ENCODE data around the gene EIF6.
A peak's percentile ranks its signal among the peaks of the same experiment; 100 is the strongest.

EIF6 gene

DNA sequence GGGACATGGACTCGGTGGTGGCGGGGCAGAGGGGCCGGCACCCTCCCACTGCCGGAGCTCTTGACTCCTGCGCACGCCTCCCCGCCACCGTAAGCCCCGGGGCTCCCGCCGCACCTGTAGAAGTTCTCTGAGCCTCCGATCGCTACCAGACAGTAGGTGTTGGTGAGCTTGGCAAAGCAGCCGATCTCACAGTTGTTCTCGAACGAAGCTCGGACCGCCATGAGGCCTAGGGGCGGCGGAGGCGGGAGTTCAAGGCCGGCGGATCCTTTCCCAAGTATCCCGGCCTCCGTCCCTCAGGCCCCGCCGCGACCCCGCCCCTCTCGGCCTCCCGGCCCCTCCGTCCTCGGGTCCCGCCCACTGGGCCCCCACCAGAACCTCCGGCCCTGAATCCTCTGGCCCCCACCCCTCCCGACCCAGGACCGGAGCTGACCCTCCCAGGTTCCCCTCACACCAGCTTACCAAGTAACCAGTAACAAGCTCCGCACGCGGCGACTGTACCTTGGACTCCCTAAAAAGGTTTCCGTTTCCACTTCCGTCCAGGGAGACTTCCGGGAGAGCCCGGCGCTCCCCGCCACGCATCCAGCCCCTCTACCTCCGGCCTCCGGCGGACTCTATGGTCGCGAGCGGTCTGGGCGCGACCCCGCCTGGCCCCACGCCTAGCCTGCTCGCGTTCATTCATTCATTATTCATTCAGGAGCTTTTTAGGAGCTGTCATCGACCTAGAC, at the start of gene EIF6:
Gene EIF6, minus strand, starts transcription at position 506 of the 725 bp plus-strand sequence. Its CDS starts 285 bp downstream, at position 221.
- TF ChIP-seq, protein P1, sequence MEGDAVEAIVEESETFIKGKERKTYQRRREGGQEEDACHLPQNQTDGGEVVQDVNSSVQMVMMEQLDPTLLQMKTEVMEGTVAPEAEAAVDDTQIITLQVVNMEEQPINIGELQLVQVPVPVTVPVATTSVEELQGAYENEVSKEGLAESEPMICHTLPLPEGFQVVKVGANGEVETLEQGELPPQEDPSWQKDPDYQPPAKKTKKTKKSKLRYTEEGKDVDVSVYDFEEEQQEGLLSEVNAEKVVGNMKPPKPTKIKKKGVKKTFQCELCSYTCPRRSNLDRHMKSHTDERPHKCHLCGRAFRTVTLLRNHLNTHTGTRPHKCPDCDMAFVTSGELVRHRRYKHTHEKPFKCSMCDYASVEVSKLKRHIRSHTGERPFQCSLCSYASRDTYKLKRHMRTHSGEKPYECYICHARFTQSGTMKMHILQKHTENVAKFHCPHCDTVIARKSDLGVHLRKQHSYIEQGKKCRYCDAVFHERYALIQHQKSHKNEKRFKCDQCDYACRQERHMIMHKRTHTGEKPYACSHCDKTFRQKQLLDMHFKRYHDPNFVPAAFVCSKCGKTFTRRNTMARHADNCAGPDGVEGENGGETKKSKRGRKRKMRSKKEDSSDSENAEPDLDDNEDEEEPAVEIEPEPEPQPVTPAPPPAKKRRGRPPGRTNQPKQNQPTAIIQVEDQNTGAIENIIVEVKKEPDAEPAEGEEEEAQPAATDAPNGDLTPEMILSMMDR (IDR thresholded peaks at IDR 0.05; ENCODE audit: low read depth, low read length): no peak
- peak; percentile 50 for DNase-seq (ENCODE audit: extremely low read depth, low read depth)

DNA sequence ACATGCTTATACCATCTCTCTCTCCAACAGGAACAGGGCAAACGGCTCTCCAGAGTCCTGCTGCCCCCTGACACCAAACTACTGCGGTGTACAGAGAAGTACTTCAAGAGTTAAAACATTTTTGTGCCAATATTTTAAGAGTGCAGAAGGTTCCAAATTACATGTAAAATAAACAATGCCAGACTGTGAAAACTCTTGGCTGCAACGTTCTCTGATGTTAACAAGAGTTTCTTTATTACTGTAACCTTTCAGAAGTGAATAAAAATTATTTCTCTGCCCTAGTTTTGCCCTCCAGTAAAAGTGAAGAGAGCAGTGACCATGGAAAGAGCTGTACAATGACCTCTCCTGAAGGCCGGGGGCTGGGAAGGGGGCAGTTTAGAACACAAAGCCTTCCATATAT, 49.0 kb upstream of the EIF6 start:
- TF ChIP-seq, protein P1 (IDR thresholded peaks at IDR 0.05; ENCODE audit: low read depth, low read length): no peak
- no peak for DNase-seq (ENCODE audit: extremely low read depth, low read depth)

DNA sequence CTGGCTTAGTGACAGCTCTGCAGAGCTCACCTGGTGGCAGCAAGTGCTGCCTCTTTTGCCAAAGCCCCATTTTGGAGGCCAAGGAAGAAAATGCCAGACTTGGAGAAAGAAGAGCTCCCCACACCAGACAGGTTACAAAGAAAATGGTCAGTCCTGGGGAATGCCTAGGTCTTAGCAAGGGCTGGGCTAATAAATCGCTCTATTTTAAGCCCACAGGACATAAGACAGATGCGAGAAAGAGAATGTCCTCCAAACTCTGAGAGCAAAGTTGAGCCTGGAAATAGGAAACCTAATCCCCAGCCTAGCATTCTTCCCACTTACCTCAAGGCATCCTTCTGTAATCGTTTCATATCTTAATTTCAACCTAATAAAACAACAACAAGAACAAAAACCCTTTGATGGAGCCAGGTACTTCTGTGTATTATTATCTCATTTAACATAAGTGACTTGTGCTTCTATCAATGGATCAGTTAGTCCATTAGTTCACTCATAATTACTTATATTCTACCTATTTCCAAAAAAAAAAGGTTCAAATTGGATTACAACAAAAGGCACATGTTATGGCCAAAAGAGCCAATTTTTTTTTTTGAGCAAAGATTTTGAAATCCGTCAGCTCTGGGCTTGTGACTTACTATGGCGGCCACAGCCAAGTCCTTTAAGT, 48.1 kb upstream of the EIF6 start:
- no peak for DNase-seq (ENCODE audit: extremely low read depth, low read depth)
- TF ChIP-seq, protein P1 (IDR thresholded peaks at IDR 0.05; ENCODE audit: low read depth, low read length): no peak

DNA sequence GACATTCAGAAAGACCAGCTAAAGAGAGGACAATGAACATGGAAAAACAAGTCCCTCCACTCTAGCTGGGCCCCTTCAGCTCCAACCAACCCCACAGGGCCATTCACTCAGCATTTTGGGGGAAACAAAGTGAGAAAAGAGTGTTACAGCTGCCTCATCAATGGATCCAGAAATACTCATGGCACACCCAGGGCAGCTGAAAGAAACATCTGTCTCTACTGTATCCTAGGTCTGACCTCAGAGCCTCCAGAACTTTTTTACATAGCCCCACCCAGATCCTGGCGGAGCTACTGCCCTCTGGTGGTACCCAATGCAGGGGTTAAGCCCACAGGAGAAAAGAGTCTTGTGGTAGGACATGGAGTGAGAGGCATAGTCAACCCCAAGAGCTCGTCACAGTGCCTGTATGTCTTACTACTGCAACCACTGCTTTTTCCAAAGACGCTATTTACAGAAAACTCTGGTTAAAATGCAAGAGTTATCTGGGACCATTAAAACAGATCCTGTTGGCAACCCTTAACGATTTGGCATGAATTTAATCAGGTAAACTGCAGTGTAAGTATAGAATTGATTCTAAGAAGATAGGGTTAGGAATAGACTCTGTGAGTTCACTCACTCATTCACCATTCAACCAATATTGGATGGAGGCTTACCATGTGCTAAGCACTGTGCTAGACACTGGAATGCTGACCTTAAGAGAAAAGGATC, 45.0 kb upstream of the EIF6 start:
- TF ChIP-seq, protein P1 (IDR thresholded peaks at IDR 0.05; ENCODE audit: low read depth, low read length): peak; percentile 40
- DNase-seq (ENCODE audit: extremely low read depth, low read depth): no peak

DNA sequence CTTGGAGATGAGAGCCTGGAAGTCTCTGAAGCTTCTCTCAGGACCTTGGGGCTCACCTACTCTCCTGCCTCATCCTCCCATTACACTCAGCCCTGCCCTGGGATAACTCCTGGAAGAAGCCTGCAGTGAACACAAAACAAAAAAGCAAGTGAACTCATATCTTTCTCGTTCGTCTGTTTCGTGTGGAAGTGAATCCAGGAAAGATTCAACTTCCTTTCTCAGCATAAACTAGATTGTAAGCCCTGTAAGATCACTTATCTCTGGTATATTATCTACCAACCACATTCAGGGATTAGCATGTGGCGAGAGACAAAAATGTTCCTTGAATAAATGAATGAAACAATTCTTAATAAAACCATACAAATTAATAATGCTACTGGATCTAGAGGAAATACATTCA, 44.1 kb upstream of the EIF6 start:
- TF ChIP-seq, protein P1 (IDR thresholded peaks at IDR 0.05; ENCODE audit: low read depth, low read length): no peak
- DNase-seq (ENCODE audit: extremely low read depth, low read depth): no peak

DNA sequence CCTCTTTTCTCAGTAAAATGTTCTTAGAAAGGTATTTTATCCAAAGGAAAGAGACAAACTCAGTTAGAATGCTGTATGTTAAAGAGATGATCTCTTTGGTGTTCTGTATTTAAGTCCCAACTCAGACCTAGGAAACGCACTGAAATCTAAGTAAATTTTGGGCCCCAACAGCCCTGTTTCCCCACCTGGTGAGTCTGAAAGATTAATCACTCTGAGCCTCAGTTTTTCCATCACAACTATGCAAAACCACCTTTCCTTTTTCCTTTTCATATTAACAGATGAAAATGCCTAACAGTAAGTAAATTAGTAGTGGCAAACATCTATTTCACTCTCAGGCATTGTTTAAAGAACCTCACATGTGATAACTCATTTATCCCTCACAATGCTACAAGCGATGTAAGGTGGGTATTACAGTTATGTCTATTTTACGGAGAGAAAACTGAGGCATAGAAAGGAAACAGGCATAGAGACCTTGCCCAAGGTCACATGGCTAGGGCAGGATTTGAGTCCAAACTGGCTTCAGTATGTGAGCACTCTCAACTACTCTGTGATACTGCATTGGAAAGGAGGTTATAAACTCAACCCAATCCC, 43.6 kb upstream of the EIF6 start:
- no peak for DNase-seq (ENCODE audit: extremely low read depth, low read depth)
- TF ChIP-seq, protein P1 (IDR thresholded peaks at IDR 0.05; ENCODE audit: low read depth, low read length): no peak
